ENCODE data around the gene ZNF462.

- TF ChIP-seq GATA3 (IDR thresholded peaks at IDR 0.05; ENCODE audit: low read depth, low read length) (no peak), GATA2 (IDR thresholded peaks at IDR 0.05; ENCODE audit: low read depth, low read length) (no peak)
These were observed 156.0 kb downstream of the ZNF462 start for GRCh38 chr9:107018861-107019545.
